ENCODE data around the gene RNF167.

The RNF167 gene

GRCh38 chr17:4986951-4987766 is 47.1 kb downstream of the RNF167 start, which contains the start of gene CAMTA2:
CAMTA2 (minus strand) TSS chr17:4987675; CDS start chr17:4986222, 1,453 bp downstream.
- DNase-seq, result peak; percentile 80 to 86

GRCh38 chr17:4987767-4988567 is 47.9 kb downstream of the RNF167 start:
- DNase-seq, result no peak

GRCh38 chr17:4994081-4994595 is 54.1 kb downstream of the RNF167 start:
- DNase-seq, result no peak

Measured in hippocampal formation (tissue), 2 donors.